HG03342 (cell line): ENCODE data around the gene PRPS1L1.

Experiments
- ATAC-seq: cut with Tn5 transposase; IDR thresholded peaks from one replicate; pipeline ENCODE4 v1.9.1; 2021; ENCODE audit warnings: mild to moderate bottlenecking, moderate library complexity; ENCODE audit not compliant: unreplicated experiment

PRPS1L1 gene

GRCh38 chr7:18016547-18017444 is 10.8 kb downstream of the PRPS1L1 start:
- ATAC-seq = no peak

GRCh38 chr7:18013936-18014335 is 13.7 kb downstream of the PRPS1L1 start:
- no peak for ATAC-seq

DNA sequence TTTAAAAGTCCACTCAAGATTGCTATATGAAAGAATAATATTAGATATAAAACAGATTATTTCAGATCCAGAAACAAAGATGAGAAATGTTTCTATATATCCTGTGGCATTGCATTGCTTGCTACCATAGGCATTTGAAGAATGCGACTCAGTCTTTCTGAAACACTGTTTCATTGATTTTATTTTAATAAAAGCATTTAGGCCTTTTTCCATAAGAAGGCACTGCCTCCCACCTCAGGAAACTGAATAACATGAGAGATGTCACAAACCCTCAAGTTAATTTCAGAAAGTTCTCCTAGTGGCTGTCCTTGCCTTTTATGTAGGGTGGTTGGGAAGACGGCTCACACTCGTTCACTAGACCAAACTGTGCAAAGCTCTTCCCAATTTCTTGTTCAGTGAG is 23.3 kb downstream of the PRPS1L1 start:
- ATAC-seq = no peak

DNA sequence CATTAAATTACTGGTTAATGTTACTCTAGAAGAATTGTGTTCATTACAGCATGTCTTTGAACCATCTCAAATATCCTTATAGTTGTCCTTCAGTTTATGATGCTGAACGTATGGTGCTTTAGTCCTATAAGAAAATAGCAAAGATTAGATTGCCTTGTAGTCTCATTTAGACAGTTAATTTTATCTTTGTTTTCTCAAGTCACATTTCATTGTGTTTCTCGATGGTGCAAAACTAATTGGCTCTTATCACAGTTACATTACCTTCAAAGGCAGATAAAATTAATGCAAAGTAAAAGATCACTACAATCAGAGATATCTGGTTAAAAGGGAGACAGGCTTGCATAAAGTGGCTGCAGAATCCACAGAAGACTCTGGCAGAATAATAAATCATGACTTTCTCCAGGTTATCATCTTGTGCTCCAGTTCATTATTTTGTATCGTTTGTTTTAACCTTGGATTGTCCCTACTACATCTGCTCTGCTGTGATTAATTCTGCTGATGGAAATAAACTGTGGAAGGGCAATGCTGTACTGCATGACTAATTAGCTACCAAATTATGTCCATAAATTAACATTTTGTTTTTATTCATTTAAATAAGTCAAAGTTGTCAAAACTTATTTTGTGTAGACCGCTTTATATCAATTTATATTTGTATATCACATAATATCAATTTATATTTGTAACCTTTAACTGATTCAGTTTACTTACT is 24.2 kb downstream of the PRPS1L1 start:
- no peak for ATAC-seq

DNA sequence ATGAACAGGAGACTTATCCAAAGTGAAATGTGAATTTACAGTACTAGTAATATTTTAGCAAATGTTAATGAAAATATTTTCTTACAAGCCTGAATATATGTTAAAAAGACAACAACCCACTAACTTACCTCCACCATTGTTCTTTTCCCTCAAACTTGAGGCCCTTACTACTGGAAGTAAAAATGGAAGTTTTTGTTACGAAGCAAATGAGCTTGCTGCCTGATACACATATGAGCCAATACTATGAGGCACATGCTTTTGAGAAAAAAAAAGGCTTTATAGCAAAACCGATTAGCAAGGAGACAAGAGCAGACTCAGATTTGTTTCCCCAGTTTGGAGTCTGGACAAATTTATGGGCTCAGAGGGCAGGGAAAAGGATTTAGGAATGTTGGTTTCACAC is 29.0 kb downstream of the PRPS1L1 start:
- ATAC-seq = no peak

DNA sequence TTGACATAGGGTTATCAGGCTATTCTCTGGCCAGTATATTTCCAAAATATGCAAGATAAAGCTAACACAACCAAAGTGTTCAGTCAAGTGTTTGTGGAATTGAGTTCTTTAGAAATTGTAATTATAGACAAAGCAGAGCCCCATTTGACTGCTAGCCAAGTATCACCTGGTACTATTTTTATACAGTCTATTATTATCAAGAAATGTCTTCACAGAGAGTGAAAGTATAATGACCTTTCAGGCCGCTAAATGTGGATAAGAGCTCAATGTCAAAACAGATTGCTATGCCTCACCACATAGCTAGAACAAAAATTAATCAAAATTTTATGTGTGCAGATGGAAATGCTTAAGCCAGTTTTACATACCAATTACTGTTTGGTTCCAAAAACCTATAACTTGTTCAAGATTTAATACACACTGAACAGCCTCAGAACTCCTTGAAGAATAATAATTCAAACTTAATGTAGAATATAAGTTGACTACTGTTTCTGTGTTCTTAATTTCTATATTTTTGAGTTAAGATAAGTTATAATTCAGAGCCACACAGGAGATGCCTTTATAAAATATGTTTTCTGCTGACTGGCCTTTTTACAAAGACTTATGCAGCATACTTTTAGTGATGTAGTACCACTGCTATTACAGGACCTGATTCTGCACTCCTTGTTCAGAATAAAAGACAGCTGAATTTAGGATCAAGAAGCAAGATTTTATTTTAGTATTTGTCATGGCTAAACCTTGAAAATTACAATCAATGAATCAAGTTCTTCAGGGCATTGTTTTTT is 31.0 kb downstream of the PRPS1L1 start:
- ATAC-seq = no peak

DNA sequence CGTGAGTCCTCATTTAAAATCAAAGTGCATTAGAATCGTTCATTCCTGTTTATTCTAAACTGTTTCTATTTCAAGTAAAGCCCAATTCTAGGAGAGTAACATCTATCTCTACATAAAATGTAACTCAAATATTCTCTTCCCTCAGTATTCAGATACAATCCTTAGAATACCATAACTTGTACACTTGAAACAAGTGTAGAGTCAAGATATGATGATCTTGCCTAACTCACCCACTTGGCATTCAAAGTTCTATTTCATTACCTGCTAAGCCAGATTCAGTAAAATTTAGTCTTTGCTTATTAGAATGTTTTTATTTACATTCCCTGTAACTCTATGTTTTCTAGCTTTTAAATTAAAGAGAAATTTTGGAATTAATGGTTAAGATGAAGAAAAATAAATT is 31.6 kb downstream of the PRPS1L1 start:
- no peak for ATAC-seq

DNA sequence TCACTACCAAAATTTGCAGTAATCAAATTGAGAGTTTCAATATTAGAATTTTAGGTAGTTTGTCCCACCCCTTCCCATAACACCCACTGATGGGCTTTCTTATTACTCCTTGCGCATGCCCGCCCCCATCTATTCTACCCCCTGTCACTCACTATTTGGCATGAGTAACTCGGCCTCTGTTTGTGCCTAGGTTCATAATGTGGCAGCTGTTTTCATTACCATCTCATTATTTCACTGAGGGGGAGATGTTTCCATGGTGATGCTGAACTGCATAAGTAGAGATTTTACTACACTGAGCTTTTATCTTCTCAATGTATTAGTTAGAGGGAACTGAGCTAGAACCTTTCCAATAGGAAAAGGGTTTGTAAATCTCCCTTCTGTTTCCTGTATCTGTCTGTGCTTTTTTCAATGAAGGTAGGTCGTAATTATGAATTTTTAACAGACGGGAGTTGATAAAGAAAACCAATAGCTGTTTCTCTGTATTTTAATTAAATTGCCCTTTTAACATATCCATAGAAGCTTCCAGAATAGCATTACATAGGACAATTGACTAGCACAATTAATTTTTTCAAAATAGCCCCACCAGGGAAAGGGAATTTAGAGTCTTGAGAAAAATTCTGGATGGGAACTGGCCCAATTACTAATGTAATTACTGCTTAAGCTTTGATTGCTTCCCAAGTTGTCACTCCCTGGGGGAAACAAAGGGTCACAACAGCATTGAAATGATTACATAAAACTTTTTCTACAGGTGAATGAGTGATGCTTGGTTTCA is 33.4 kb downstream of the PRPS1L1 start:
- ATAC-seq = no peak

- ATAC-seq = no peak
These were observed 35.6 kb downstream of the PRPS1L1 start for GRCh38 chr7:17991866-17992648.

DNA sequence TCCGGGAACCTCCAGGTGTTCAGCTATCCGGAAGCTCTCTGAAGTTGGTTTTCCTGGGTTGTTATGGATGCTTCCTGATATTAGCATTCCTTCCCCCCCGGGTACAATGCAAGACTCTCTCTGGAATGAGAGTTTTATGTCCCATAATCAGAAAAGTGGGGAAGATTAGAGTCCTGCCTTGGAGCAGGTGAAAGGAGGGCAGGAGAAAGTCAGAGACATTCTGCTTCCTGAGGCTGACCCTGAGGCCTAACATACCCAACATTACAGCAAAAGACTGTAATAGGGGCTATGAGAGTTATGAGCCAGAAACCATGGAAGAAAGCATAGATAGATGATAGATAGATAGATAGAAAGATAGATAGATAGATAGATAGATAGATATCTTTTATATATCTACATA is 36.9 kb downstream of the PRPS1L1 start:
- no peak for ATAC-seq

GRCh38 chr7:17989546-17989945 is 38.1 kb downstream of the PRPS1L1 start:
- ATAC-seq = no peak

GRCh38 chr7:17988858-17989257 is 38.8 kb downstream of the PRPS1L1 start:
- no peak for ATAC-seq

DNA sequence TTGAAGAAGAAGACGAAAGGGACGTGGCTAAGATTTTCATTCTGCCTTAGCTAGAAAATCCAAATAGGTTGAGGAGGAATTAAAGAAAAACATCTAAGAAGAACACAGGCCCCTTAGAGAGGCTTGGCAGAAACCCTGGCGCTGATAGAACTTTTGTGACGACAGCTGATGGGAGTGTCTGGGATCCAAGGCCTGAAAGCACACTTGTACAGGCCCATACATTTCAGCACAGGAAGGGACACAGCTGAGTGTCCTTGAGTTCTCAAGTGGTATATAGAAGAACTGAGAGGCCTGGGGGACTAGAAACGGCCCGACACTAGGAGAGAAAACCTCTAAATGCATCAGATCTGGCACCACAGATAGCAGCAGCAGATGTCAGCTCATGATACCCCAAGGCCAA is 39.5 kb downstream of the PRPS1L1 start:
- ATAC-seq = no peak

- no peak for ATAC-seq
These were observed 40.8 kb downstream of the PRPS1L1 start for GRCh38 chr7:17986851-17987250.

- no peak for ATAC-seq
These were observed 42.0 kb downstream of the PRPS1L1 start for GRCh38 chr7:17985473-17986239.

DNA sequence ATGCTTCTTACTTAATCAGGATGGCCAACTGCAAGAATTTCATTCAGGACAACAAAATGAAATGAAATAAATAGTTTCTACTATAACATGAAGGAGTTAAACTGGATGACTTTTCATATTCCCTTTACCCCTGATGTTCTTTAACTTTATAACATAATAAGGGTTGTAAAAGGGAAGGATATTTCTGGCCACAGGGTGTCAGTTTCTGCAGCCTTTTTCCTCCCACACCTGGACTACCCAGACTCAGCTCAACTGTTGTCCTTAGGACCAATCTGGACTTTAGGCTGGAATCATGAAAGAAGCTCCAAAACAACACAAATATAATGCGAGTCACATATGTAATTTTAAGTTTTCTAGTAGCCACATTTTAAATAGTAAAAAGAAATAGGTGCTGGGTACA is 43.4 kb downstream of the PRPS1L1 start:
- no peak for ATAC-seq

DNA sequence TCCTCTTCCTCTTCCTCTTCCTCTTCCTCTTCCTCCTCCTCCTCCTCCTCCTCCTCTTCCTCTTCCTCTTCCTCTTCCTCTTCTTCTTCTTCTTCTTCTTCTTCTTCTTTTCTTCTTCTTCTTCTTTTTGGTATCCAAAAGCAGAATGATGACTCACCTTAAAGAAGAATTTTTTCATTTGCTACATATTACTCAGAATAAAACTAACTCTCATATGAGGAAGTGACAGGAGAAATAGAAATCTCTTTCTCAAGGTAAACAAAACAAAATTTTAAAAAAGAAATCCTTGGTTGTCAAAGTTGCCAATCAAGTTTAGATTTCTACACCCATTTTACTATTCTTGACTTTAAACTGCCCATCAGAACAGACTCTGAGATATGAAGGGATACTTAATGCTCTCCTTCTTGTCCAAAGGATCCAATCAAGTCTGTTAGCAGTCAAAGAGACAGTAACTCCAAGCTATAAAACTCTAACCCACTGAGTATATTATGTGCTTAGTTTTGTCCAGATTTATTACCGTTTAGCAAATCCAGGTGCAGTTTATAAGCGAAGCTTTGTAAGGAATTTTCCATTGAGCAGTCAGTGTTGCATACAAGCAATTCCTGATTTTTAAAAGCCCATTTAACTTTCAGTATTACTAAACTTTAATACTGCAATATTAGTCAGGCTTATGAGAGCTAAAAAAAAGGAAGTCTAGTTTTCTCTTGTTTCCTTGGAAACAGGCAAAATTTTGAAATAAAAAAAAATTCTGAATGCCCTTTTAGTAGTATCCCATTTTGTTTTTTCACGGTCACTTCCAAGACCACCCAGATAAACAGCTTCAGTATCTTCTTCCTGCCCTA is 44.2 kb downstream of the PRPS1L1 start:
- no peak for ATAC-seq

GRCh38 chr7:17976952-17977351 is 50.7 kb downstream of the PRPS1L1 start:
- ATAC-seq = no peak
